Testis (tissue), 3 donors: ENCODE data around the gene LARGE1. TPM values are rescaled to one million over a fixed set of nuclear protein-coding genes. Genes with fewer than 3 reads are reported as not detected.
A peak's percentile ranks its signal among the peaks of the same experiment; 100 is the strongest.

Experiments used
- DNase-seq: peaks from one replicate; pipeline ENCODE4 v3.0.0-alpha.2; 2019
- H3K27ac ChIP-seq, 2 donors: fragments of 200-600 bp; sonication (generic); one replicate each; pipeline ENCODE4 v1.5.1; 2019
- H3K27me3 ChIP-seq: fragments of 200-600 bp; sonication (generic); one replicate; pipeline ENCODE4 v1.5.1; 2019
- H3K36me3 ChIP-seq: fragments of 200-600 bp; sonication (generic); one replicate; pipeline ENCODE4 v1.5.1; 2017; ENCODE audit warnings: low read depth; ENCODE audit errors: missing control alignments
- H3K4me1 ChIP-seq: fragments of 200-600 bp; sonication (generic); one replicate; pipeline ENCODE4 v1.5.1; 2019
- H3K4me3 ChIP-seq, 2 donors: fragments of 200-600 bp; sonication (generic); one replicate each; pipeline ENCODE4 v1.5.1; 2017 to 2019
- H3K9me3 ChIP-seq: fragments of 200-600 bp; sonication (generic); one replicate; pipeline ENCODE4 v1.5.1; 2017
- CTCF ChIP-seq, 3 experiments: fragments of 450-650 bp in 2 of 3; fragments of 200-600 bp in 1 of 3; sonication (generic) in 1 of 3; IDR thresholded peaks; one replicate each; pipeline ENCODE4 v1.5.1; 2016 to 2019; ENCODE audit warnings: antibody characterized with exemption in 3 of 3, mild to moderate bottlenecking in 2 of 3, moderate library complexity in 1 of 3
- POLR2A ChIP-seq: fragments of 450-650 bp; IDR thresholded peaks from one replicate; pipeline ENCODE4 v1.6.1; 2017; ENCODE audit warnings: antibody characterized with exemption, mild to moderate bottlenecking, moderate library complexity
- WGBS, 2 donors: methylation state at CpG; one replicate each; pipeline ENCODE4 v1.1.5; 2018; 5-methylcytosine and 5-hydroxymethylcytosine counted together
- intact Hi-C: fragments of 100-400 bp; cut with DNase I; formaldehyde crosslinking; loops from one replicate; pipeline ENCODE4 v1.15.1; 2023; ENCODE audit warnings: low total_unique reads
- polyA plus RNA-seq: library from polyadenylated mRNA; stranded (reverse); fragments of 350-450 nt; fragmentation: Illumina TruSeq; extraction: RNeasy Lipid Tissue Mini Kit (QIAGEN cat#74804); gene quantifications from one replicate; pipeline ENCODE4 v1.2.3, GENCODE V29; 2014; ENCODE audit warnings: low read depth, low replicate concordance; ENCODE audit not compliant: insufficient read depth
- total RNA-seq, 2 donors: library from RNA; depleted of rRNA; stranded (reverse); fragments of >200 nt; gene quantifications; one replicate each; pipeline ENCODE4 v1.2.3, GENCODE V29; 2016

Gene LARGE1
- total and polyA plus RNA-seq, 3 donors from 2014 or later = 19.5 to 27.3 (median 21.8) TPM

DNA sequence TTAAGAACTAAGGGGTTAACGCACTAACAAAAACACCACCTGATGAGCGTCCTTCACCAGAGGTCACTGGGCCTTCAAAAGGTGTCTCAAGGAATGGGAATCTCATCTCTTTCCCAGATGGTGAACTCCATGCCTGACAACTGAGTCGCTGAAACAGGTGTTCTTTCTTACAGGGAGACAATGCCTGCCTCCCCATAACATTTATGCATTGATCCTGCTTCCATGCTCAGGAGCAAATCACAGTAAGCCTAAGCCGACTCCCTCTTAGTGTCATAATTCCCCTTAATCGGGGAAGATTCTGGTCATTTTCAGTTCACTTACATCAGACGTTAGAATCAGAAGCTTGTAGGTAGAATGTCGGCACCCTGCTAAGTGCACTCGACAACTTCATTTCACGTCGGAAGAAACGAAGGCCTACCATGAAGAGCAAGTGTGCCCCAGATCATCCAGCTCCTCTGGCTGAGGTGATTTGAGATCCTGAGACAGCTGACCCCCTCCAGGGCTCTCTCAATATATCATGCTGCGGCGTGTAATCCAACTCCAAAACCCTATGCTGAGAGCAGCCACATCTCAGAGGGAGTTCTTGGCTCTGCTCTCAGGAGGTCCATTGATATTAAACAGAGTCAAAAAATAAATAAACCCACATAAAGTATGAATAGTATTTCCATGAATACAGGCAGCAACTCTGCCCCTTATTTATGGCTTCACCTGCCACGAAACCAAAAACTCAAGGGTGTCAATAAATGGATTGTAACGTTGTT is 163.1 kb downstream of the LARGE1 start:
- TF ChIP-seq POLR2A = no peak
- no peak for TF ChIP-seq CTCF (IDR thresholded peaks at IDR 0.05)
- intact Hi-C loops = no loop called here
- no peak for DNase-seq
- Histone ChIP-seq H3K27ac (no peak overlapping the region), H3K36me3 (no peaks in the 10 kb centered on the region), H3K27me3 (no peaks in the 10 kb centered on the region), H3K4me3 (no peak overlapping the region), H3K4me1 (no peaks in the 10 kb centered on the region), H3K9me3 (no peaks in the 10 kb centered on the region)
- 73 to 74% methylated on average over 15 of the region's 15 CpGs for WGBS, 2 donors

GRCh38 chr22:33756508-33756949 is 163.7 kb downstream of the LARGE1 start:
- H3K36me3 ChIP-seq = no peaks in the 10 kb centered on the region
- WGBS, 2 donors = 80 to 83% methylated on average over 10 of the region's 10 CpGs
- intact Hi-C loops = no loop called here
- DNase-seq = no peak
- H3K27ac ChIP-seq = no peak overlapping the region
- H3K27me3 ChIP-seq = no peaks in the 10 kb centered on the region
- no peaks in the 10 kb centered on the region for H3K9me3 ChIP-seq
- no peak overlapping the region for H3K4me3 ChIP-seq
- no peaks in the 10 kb centered on the region for H3K4me1 ChIP-seq
- TF ChIP-seq CTCF (IDR thresholded peaks at IDR 0.05) (no peak), POLR2A (no peak)

DNA sequence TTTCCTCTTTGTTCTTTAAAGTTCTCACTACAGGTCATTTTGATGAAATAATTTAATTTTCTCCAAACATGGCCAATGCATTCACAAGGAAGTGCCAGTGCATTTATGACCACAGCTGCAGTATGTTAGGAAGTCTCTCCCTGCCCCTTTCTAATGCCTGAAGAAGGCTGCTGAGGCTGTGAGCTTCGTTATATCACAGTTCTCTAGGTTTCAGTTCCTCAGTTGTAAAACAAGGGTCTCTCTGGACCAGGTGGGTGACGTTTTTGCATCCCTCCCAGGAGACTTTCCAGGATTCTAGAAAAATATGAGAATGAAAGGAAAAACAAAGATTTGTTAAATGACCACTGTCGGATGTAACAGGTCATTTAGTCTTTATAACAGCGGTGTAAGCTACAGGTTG is 171.6 kb downstream of the LARGE1 start:
- intact Hi-C loops = no loop called here
- no peaks in the 10 kb centered on the region for H3K36me3 ChIP-seq
- WGBS, 2 donors = 80 to 85% methylated on average over 4 of the region's 4 CpGs
- no peaks in the 10 kb centered on the region for H3K27me3 ChIP-seq
- H3K9me3 ChIP-seq = no peaks in the 10 kb centered on the region
- TF ChIP-seq POLR2A = no peak
- TF ChIP-seq CTCF (IDR thresholded peaks at IDR 0.05) = no peak
- no peak overlapping the region for H3K4me3 ChIP-seq
- H3K4me1 ChIP-seq = no peaks in the 10 kb centered on the region
- DNase-seq = no peak
- H3K27ac ChIP-seq = no peak overlapping the region

DNA sequence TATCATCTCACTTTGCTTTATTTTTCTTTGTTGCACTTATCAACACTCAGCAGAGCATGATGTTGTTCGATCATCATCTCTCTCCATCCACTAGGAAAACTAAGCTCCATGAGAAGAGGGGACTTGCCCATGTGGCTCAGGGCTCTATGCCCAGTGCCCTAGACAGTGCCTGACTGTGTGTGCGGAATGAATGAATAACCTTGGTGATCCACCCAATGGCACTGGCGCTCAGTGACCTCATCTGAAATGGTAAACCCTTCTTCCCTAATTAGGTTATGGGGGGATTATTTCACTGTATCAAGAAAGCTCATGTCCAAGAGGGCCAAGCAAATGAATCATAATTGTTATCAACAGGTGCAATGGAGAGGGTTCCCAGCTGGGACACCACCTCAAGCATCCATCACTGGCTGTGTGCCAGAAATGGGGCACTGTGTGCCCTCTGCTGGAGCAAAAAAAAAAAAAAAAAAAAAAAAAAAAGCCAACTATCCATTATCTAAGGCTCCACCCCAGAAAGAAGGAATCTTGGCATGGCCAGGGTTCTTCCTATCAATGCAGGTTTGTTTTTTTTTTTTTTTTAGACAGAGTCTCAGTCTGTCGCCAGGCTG is 172.6 kb downstream of the LARGE1 start:
- WGBS, 2 donors = 88 to 90% methylated on average over 4 of the region's 4 CpGs
- no peak for TF ChIP-seq POLR2A
- TF ChIP-seq CTCF (IDR thresholded peaks at IDR 0.05) = no peak
- H3K27me3 ChIP-seq = no peaks in the 10 kb centered on the region
- no peaks in the 10 kb centered on the region for H3K4me1 ChIP-seq
- H3K27ac ChIP-seq = no peak overlapping the region
- intact Hi-C loops = no loop called here
- H3K36me3 ChIP-seq = no peaks in the 10 kb centered on the region
- DNase-seq = peak; percentile 15
- H3K4me3 ChIP-seq = no peak overlapping the region
- H3K9me3 ChIP-seq = no peaks in the 10 kb centered on the region

DNA sequence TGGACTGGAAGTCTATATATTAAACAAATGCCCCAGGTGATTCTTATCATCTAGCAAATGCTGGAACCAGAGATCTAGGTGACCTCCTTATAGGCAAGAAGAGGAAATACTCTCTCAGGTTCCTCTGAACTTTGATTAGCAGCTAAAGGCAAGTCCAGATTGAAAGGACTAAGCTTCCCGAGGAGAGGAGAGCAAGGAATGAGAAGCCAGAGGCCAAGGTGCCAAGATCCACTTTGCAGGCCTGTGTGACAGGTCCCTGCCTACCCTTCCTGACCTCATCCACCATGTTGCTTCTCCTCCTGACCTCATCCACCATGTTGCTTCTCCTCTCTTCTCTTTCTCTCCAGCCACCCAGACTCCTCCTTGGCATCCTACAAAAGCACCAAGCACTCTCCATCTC is 173.2 kb downstream of the LARGE1 start:
- Histone ChIP-seq H3K4me1 (no peaks in the 10 kb centered on the region), H3K9me3 (no peaks in the 10 kb centered on the region), H3K27ac (no peak overlapping the region), H3K4me3 (no peak overlapping the region), H3K36me3 (no peaks in the 10 kb centered on the region), H3K27me3 (no peaks in the 10 kb centered on the region)
- 80 to 100% methylated on average over 1 of the region's 1 CpG for WGBS, 2 donors
- intact Hi-C loops = no loop called here
- no peak for DNase-seq
- TF ChIP-seq CTCF (IDR thresholded peaks at IDR 0.05) (no peak), POLR2A (no peak)
